K562 (cell line): ENCODE results near the gene TMEM181.

Source experiments
- ARHGAP35 ChIP-seq: fragments of 450-650 bp; IDR thresholded peaks from 2 replicates; pipeline ENCODE4 v1.6.1; 2018; ENCODE audit not compliant: partially characterized antibody
- CTCF ChIP-seq, 3 experiments: IDR thresholded peaks in 2 of 3; conservative IDR thresholded peaks in 1 of 3; 2 replicates each; pipeline ENCODE4 v1.5.1; 2011 to 2012; ENCODE audit warnings: low read length in 3 of 3, mild to moderate bottlenecking in 3 of 3, control low read depth in 2 of 3, improper control_type of control experiment in 1 of 3, inconsistent platforms in 1 of 3, low read depth in 1 of 3, mixed read lengths in 1 of 3, moderate library complexity in 1 of 3; ENCODE audit not compliant: insufficient read depth in 2 of 3
- E2F4 ChIP-seq: sonication (generic); formaldehyde crosslinking; IDR thresholded peaks from 2 replicates; pipeline ENCODE4 v1.8.0; 2022; ENCODE audit warnings: mild to moderate bottlenecking, low read depth, missing genetic modification reagents
- FOSL1 ChIP-seq: fragments of 200-800 bp; sonication (Bioruptor generic); conservative IDR thresholded peaks from 2 replicates; pipeline ENCODE4 v1.6.1; 2016; ENCODE audit warnings: missing genetic modification characterization, missing compliant biosample characterization
- GABPA ChIP-seq: fragments of 200-800 bp; sonication (Bioruptor generic); conservative IDR thresholded peaks from 2 replicates; pipeline ENCODE4 v1.6.1; 2016; ENCODE audit warnings: low read depth, missing genetic modification characterization, missing compliant biosample characterization
- GMEB1 ChIP-seq: fragments of 250-450 bp; sonication (Bioruptor Pico); IDR thresholded peaks from 2 replicates; pipeline ENCODE4 v1.4.0; 2020; ENCODE audit warnings: mild to moderate bottlenecking
- GTF2F1 ChIP-seq: IDR thresholded peaks from 2 replicates; pipeline ENCODE4 v1.6.1; 2011; ENCODE audit warnings: low read depth, low read length, improper control_type of control experiment
- JUN ChIP-seq, 2 experiments: sonication (generic) in 1 of 2; formaldehyde crosslinking in 1 of 2; IDR thresholded peaks; 2 replicates each; pipeline versions ENCODE4 v1.6.1 to v1.8.0; 2012 to 2022; ENCODE audit warnings: borderline replicate concordance in 2 of 2, mild to moderate bottlenecking in 2 of 2, improper control_type of control experiment in 1 of 2, low read depth in 1 of 2, low read length in 1 of 2, missing genetic modification reagents in 1 of 2
- YY1 ChIP-seq, 3 experiments: IDR thresholded peaks; 2 replicates each; pipeline ENCODE4 v1.6.1; 2011; ENCODE audit warnings: low read length in 2 of 3, mild to moderate bottlenecking in 2 of 3, moderate library complexity in 2 of 3, borderline replicate concordance in 1 of 3, control low read depth in 1 of 3, low read depth in 1 of 3; ENCODE audit not compliant: insufficient read depth in 3 of 3, insufficient replicate concordance in 2 of 3, control insufficient read depth in 1 of 3, insufficient read length in 1 of 3; ENCODE audit errors: extremely low read depth in 1 of 3
- ZNF165 ChIP-seq: fragments of 250-450 bp; sonication (Bioruptor Pico); IDR thresholded peaks from 2 replicates; pipeline ENCODE4 v1.4.0; 2020; ENCODE audit warnings: borderline replicate concordance
- ZNF696 ChIP-seq: fragments of 250-450 bp; sonication (Bioruptor Pico); conservative IDR thresholded peaks from 2 replicates; pipeline ENCODE4 v1.4.0; 2020; ENCODE audit warnings: mild to moderate bottlenecking, moderate library complexity

DNA sequence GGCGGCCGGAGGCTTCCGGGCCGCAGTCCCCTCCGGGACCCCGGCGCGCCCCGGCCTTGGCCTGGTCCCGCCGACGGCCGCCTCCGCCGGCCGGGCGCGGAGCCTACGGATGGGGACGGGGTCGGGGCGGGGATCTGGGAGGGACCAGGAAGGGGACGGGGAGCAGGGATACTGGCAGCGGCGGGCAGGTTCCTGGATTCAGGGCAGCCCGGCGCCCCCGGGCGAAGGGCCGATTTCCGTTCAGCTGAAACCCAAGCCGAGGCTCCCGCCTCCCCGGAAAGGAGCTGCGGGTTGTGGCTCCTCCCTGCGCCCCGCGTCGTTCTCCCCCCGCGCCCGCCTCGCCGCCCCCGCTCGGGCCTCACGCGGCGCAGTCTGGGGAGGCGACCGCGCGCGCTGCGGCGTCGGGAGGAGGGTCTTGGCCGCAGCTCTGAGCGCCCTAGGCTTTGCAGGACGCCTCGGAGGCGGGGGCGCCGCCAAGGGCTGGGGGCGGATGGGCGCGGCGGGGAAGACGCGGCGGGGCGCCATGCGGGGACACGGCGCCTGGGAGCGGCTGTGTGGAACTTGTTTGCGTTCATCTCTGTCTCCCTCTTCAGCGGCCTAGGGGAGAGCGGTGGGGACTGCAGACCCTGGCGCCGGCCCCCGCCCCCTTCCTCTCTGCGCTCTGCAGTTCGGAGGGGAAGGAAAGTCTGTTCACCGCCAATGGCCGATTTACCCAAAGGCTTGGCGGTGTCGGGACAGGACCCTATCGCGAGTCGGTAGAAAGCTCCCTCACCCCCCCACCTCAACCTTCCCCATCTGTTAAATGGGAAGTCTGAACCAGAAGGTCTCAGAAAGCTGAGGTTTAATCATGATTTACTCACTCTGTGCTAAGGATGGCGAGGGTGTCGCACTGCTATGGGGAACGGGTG, 22.7 kb upstream of the TMEM181 start:
- TF ChIP-seq ZNF165 (CRISPR knock-in tag), result no peak
- TF ChIP-seq CTCF (IDR thresholded peaks at IDR 0.05 in 2 of 3, conservative IDR thresholded peaks at IDR 0.05 in 1 of 3; ENCODE audit: insufficient read depth in 2 of 3, low read depth in 1 of 3, low read length in 3 of 3), result no peak
- no peak for TF ChIP-seq ARHGAP35
- no peak for TF ChIP-seq YY1 (IDR thresholded peaks at IDR 0.05; ENCODE audit: borderline replicate concordance in 1 of 3, control insufficient read depth in 1 of 3, extremely low read depth in 1 of 3, insufficient read depth in 3 of 3, insufficient read length in 1 of 3, insufficient replicate concordance in 2 of 3, low read depth in 1 of 3, low read length in 2 of 3)
- TF ChIP-seq GMEB1 (CRISPR knock-in tag), result no peak
- no peak for TF ChIP-seq GTF2F1
- TF ChIP-seq E2F4, result no peak
- TF ChIP-seq FOSL1 (tag), result no peak
- TF ChIP-seq JUN (IDR thresholded peaks at IDR 0.05; ENCODE audit: borderline replicate concordance, low read depth, low read length), result no peak
- TF ChIP-seq JUN (CRISPR knock-in tag; IDR thresholded peaks at IDR 0.05; ENCODE audit: borderline replicate concordance), result no peak
- TF ChIP-seq GABPA, result no peak
- TF ChIP-seq ZNF696, result no peak
